GM19025 (cell line): ENCODE measurements around the gene NCAPH2.
A peak's percentile ranks its signal among the peaks of the same experiment; 100 is the strongest.

Experiments
- ATAC-seq: cut with Tn5 transposase; IDR thresholded peaks from one replicate; pipeline ENCODE4 v1.9.1; 2021; ENCODE audit warnings: mild to moderate bottlenecking, low read depth, moderate library complexity; ENCODE audit not compliant: unreplicated experiment

The NCAPH2 gene

GRCh38 chr22:50488886-50489285 lies 19.1 kb upstream of the NCAPH2 start:
- ATAC-seq: no peak

- ATAC-seq: no peak
These were observed 18.4 kb upstream of the NCAPH2 start for GRCh38 chr22:50489363-50490243.

GRCh38 chr22:50490531-50491308 lies 17.3 kb upstream of the NCAPH2 start:
- ATAC-seq: no peak

- no peak for ATAC-seq
These were observed 10.9 kb upstream of the NCAPH2 start for GRCh38 chr22:50497093-50497492.

- no peak for ATAC-seq
These were observed 9.6 kb upstream of the NCAPH2 start for GRCh38 chr22:50498322-50498890.

- ATAC-seq: no peak
These were observed 7.6 kb upstream of the NCAPH2 start for GRCh38 chr22:50500452-50500851.

GRCh38 chr22:50502096-50502495 lies 5.9 kb upstream of the NCAPH2 start:
- no peak for ATAC-seq

GRCh38 chr22:50502628-50503474 lies 5.2 kb upstream of the NCAPH2 start:
- ATAC-seq: no peak

GRCh38 chr22:50503475-50504145 lies 4.4 kb upstream of the NCAPH2 start:
- no peak for ATAC-seq

GRCh38 chr22:50504369-50505211 lies 3.4 kb upstream of the NCAPH2 start:
- no peak for ATAC-seq

- ATAC-seq: no peak
These were observed 2.7 kb upstream of the NCAPH2 start for GRCh38 chr22:50505276-50505775.

- no peak for ATAC-seq
These were observed 2.0 kb upstream of the NCAPH2 start for GRCh38 chr22:50505776-50506610.

GRCh38 chr22:50506611-50507420 lies 1.2 kb upstream of the NCAPH2 start:
- no peak for ATAC-seq

GRCh38 chr22:50507421-50507990 lies 518 bp upstream of the NCAPH2 start, which contains the start of gene LMF2:
Gene LMF2 (minus strand): TSS chr22:50507702. CDS start chr22:50507675, 27 bp downstream.
- peak; percentile 59 for ATAC-seq

GRCh38 chr22:50508897-50509296 lies 873 bp downstream of the NCAPH2 start:
- ATAC-seq: no peak

GRCh38 chr22:50513175-50513574 lies 5.2 kb downstream of the NCAPH2 start:
- ATAC-seq: no peak

- no peak for ATAC-seq
These were observed 8.0 kb downstream of the NCAPH2 start for GRCh38 chr22:50516068-50516467.
